ENCODE data around the gene CFAP299. TPM values are rescaled to one million over a fixed set of nuclear protein-coding genes. Genes with fewer than 3 reads are reported as not detected.

Gene CFAP299
- polyA plus RNA-seq, 2 of the 4 experiments (the other 2 are of a cell fraction), result not detected

DNA sequence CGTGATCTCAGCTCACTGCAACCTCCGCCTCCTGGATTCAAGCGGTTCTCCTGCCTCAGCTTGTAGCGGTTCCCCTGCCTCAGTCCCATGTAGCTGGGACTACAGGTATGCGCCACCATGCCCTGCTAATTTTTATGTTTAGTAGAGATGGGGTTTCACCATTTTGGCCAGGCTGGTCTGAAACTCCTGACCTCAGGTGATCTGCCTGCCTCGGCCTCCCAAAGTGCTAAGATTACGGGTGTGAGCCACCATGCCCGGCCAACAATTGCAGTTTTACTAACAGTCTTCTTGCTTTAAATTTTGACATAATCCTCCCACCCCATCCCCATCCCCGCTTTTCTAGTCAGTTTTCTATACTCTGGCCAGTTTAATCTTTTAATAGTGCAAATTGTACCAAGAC is 112.0 kb downstream of the CFAP299 start:
- no peak overlapping the region for H3K4me3 ChIP-seq
- H3K27ac ChIP-seq, result no peak overlapping the region
- no peak overlapping the region for H3K4me2 ChIP-seq
- WGBS (ENCODE audit: missing lambda C conversion rate), result 59% methylated on average over 8 of the region's 9 CpGs
- TF ChIP-seq RFX5 (IDR thresholded peaks at IDR 0.05) (no peak), TFCP2L1 (CRISPR knock-in tag; IDR thresholded peaks at IDR 0.05) (no peak), SMC3 (IDR thresholded peaks at IDR 0.05) (no peak), PHF8 (IDR thresholded peaks at IDR 0.05; ENCODE audit: borderline replicate concordance, low read depth) (no peak), CHD4 (IDR thresholded peaks at IDR 0.05; ENCODE audit: borderline replicate concordance) (no peak), RARB (CRISPR knock-in tag; IDR thresholded peaks at IDR 0.05) (no peak), HOXB5 (CRISPR knock-in tag; IDR thresholded peaks at IDR 0.05) (no peak), BHLHE40 (IDR thresholded peaks at IDR 0.05; ENCODE audit: low read depth, low read length) (no peak), ZFP36 (IDR thresholded peaks at IDR 0.05; ENCODE audit: borderline replicate concordance, partially characterized antibody) (no peak), EP300 (IDR thresholded peaks at IDR 0.05) (no peak), RAD21 (conservative IDR thresholded peaks at IDR 0.05 in 1 of 2, IDR thresholded peaks at IDR 0.05 in 1 of 2) (no peak), HOXA7 (CRISPR knock-in tag; IDR thresholded peaks at IDR 0.05) (no peak), USF2 (IDR thresholded peaks at IDR 0.05) (no peak), FOXS1 (CRISPR knock-in tag; IDR thresholded peaks at IDR 0.05) (no peak), MYC (IDR thresholded peaks at IDR 0.05; ENCODE audit: borderline replicate concordance, low read length) (no peak), HMGXB4 (CRISPR knock-in tag; IDR thresholded peaks at IDR 0.05; ENCODE audit: borderline replicate concordance) (no peak), RNF2 (IDR thresholded peaks at IDR 0.05; ENCODE audit: borderline replicate concordance, low read depth) (no peak), ESRRA (IDR thresholded peaks at IDR 0.05; ENCODE audit: borderline replicate concordance, low read length) (no peak), CEBPB (IDR thresholded peaks at IDR 0.05) (no peak), ATOH8 (CRISPR knock-in tag; IDR thresholded peaks at IDR 0.05; ENCODE audit: low read depth) (no peak)
- ChIA-PET CTCF (no interaction called here), POLR2A (no interaction called here)
- DNase-seq (ENCODE audit: low read depth in 1 of 2, low spot score in 1 of 2) (no peak), ATAC-seq (no peak), FAIRE-seq (no peak)
- no peaks in the 10 kb centered on the region for H3K4me1 ChIP-seq
- H3K9me3 ChIP-seq, result no peaks in the 10 kb centered on the region

- H3K27ac ChIP-seq, result no peak overlapping the region
- TF ChIP-seq CHD4 (IDR thresholded peaks at IDR 0.05; ENCODE audit: borderline replicate concordance) (no peak), CBX2 (IDR thresholded peaks at IDR 0.05; ENCODE audit: borderline replicate concordance, low read depth) (no peak), ATOH8 (CRISPR knock-in tag; IDR thresholded peaks at IDR 0.05; ENCODE audit: low read depth) (no peak), CBX8 (IDR thresholded peaks at IDR 0.05) (no peak), ZFP36 (IDR thresholded peaks at IDR 0.05; ENCODE audit: borderline replicate concordance, partially characterized antibody) (no peak), ZSCAN20 (CRISPR knock-in tag; IDR thresholded peaks at IDR 0.05) (no peak), HOXB5 (CRISPR knock-in tag; IDR thresholded peaks at IDR 0.05) (no peak), TFCP2L1 (CRISPR knock-in tag; IDR thresholded peaks at IDR 0.05) (no peak), ZNF302 (CRISPR knock-in tag; IDR thresholded peaks at IDR 0.05) (no peak), CEBPB (IDR thresholded peaks at IDR 0.05) (no peak), FOSB (CRISPR knock-in tag; IDR thresholded peaks at IDR 0.05) (no peak), FOSL2 (IDR thresholded peaks at IDR 0.05) (no peak), FOSL2 (CRISPR knock-in tag; IDR thresholded peaks at IDR 0.05) (no peak), BHLHE40 (IDR thresholded peaks at IDR 0.05; ENCODE audit: low read depth, low read length) (no peak), KDM1A (IDR thresholded peaks at IDR 0.05; ENCODE audit: low read depth) (no peak), EHMT2 (IDR thresholded peaks at IDR 0.05; ENCODE audit: low read depth) (no peak), JUN (IDR thresholded peaks at IDR 0.05) (no peak)
- TF ChIP-seq, protein P1, sequence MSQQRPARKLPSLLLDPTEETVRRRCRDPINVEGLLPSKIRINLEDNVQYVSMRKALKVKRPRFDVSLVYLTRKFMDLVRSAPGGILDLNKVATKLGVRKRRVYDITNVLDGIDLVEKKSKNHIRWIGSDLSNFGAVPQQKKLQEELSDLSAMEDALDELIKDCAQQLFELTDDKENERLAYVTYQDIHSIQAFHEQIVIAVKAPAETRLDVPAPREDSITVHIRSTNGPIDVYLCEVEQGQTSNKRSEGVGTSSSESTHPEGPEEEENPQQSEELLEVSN (IDR thresholded peaks at IDR 0.05; ENCODE audit: borderline replicate concordance, low read depth), result no peak
- ATAC-seq (no peak), DNase-seq (ENCODE audit: low read depth in 1 of 2, low spot score in 1 of 2) (no peak), FAIRE-seq (no peak)
- no peaks in the 10 kb centered on the region for H3K9me3 ChIP-seq
- H3K4me3 ChIP-seq, result no peak overlapping the region
- WGBS (ENCODE audit: missing lambda C conversion rate), result 0% methylated on average over 1 of the region's 1 CpG
- ChIA-PET CTCF (no interaction called here), POLR2A (no interaction called here)
- no peak overlapping the region for H3K4me2 ChIP-seq
- no peaks in the 10 kb centered on the region for H3K4me1 ChIP-seq
Observed at GRCh38 chr4:80448056-80448455, 112.5 kb downstream of the CFAP299 start.

Measured in A549 (cell line).